ENCODE results near the gene PDE6G. TPM values are rescaled to one million over a fixed set of nuclear protein-coding genes. Genes with fewer than 3 reads are reported as not detected.

The PDE6G gene
- total RNA-seq, 4 donors from 2014 or later = not detected

DNA sequence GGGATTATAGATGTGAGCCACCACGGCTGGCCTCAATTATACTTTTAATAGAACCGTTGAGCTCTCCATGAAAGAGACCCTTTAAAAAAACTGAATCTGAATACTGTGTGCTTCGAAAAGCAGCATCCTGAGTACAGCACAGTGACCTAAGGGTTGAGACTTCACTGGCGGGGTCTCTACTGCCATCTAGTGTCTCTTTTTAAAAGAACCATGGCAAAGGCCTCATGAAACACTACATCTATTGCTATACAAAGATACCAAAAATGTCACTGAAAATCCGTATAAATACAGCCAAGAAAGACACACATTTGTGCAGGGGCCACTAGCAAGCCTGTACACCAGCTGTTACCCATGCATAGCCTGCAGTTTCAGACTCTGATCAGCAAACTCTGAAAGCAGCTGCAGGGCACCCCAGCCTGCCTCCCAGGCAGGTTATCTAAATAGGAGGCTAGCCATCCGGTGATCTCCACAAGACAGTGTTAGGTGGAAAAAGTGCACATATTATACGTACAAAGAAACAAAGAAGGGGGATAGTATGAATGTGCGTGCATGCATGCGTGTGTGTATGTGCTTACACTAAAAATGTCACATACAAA is 54.7 kb downstream of the PDE6G start:
- DNase-seq = peak in 1 of 3 donors; percentile 78
- TF ChIP-seq, protein P1, sequence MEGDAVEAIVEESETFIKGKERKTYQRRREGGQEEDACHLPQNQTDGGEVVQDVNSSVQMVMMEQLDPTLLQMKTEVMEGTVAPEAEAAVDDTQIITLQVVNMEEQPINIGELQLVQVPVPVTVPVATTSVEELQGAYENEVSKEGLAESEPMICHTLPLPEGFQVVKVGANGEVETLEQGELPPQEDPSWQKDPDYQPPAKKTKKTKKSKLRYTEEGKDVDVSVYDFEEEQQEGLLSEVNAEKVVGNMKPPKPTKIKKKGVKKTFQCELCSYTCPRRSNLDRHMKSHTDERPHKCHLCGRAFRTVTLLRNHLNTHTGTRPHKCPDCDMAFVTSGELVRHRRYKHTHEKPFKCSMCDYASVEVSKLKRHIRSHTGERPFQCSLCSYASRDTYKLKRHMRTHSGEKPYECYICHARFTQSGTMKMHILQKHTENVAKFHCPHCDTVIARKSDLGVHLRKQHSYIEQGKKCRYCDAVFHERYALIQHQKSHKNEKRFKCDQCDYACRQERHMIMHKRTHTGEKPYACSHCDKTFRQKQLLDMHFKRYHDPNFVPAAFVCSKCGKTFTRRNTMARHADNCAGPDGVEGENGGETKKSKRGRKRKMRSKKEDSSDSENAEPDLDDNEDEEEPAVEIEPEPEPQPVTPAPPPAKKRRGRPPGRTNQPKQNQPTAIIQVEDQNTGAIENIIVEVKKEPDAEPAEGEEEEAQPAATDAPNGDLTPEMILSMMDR (IDR thresholded peaks at IDR 0.05) = peak; percentile 66 to 84 (median 76)
- no peak for TF ChIP-seq POLR2A (IDR thresholded peaks at IDR 0.05)

More for the DNA sequence above, 54.7 kb downstream of the PDE6G start:
- Histone ChIP-seq H3K27me3 (no peaks in the 10 kb centered on the region), H3K4me1 (no peaks in the 10 kb centered on the region), H3K4me3 (no peak overlapping the region), H3K27ac (no peak overlapping the region), H3K9me3 (no peaks in the 10 kb centered on the region), H3K36me3 (peaks cover 0 to 84% (median 0%) of the 10 kb centered on the region in 3 donors)

Small RNA genes lying within 50 kb of the gene (small RNA-seq; reads per million reads assigned to genes)
- 0 to 0.13 reads per million in 2 donors for gene MIR6786

Other genes with a start within 250 kb of the PDE6G start
- gene ACTG1, start 143.7 kb downstream of the PDE6G start, total RNA-seq = 1,000 to 10,000 TPM; 2,510 to 3,878 (median 3,203) TPM
- 1 to 10 TPM; 1.2 to 7.9 (median 5.2) TPM for gene FSCN2, start 128.2 kb downstream of the PDE6G start, total RNA-seq
- 10 to 100 TPM; 38.2 to 66.9 (median 52.2) TPM for gene FAAP100, start 104.2 kb downstream of the PDE6G start, total RNA-seq
- gene NPLOC4, start 19.4 kb downstream of the PDE6G start, total RNA-seq = 100 to 1,000 TPM in 3 of 4 donors, 10 to 100 TPM in 1; 77.2 to 911 (median 122) TPM
- not detected for gene TSPAN10, start 19.3 kb downstream of the PDE6G start, total RNA-seq
- 10 to 100 TPM in 3 of 4 donors, 1 to 10 TPM in 1; 1.7 to 55.4 (median 41.9) TPM for gene OXLD1, start 10.1 kb upstream of the PDE6G start, total RNA-seq
- 10 to 100 TPM; 13.9 to 27.2 (median 17.0) TPM for gene CCDC137, start 10.2 kb upstream of the PDE6G start, total RNA-seq
- gene ARL16, start 27.3 kb upstream of the PDE6G start, total RNA-seq = 10 to 100 TPM; 33.5 to 45.4 (median 43.4) TPM
- gene HGS, start 27.5 kb upstream of the PDE6G start, total RNA-seq = 100 to 1,000 TPM; 118 to 186 (median 171) TPM
- gene MRPL12, start 46.8 kb upstream of the PDE6G start, total RNA-seq = 10 to 100 TPM; 65.6 to 99.9 (median 76.4) TPM
- gene SLC25A10, start 55.7 kb upstream of the PDE6G start, total RNA-seq = 100 to 1,000 TPM in 1 of 4 donors, 10 to 100 TPM in 3; 37.1 to 109 (median 64.1) TPM
- 1 to 10 TPM in 1 of 4 donors, under 1 TPM in 1, not detected in 2; 0.67 to 1.1 TPM for gene GCGR, start 147.6 kb upstream of the PDE6G start, total RNA-seq
- gene MCRIP1, start 176.7 kb upstream of the PDE6G start, total RNA-seq = 10 to 100 TPM; 19.6 to 47.9 (median 28.8) TPM
- not detected for gene PPP1R27, start 178.5 kb upstream of the PDE6G start, total RNA-seq
- gene P4HB, start 204.0 kb upstream of the PDE6G start, total RNA-seq = 1,000 to 10,000 TPM in 3 of 4 donors, 100 to 1,000 TPM in 1; 326 to 1,290 (median 1,196) TPM
- gene ARHGDIA, start 214.8 kb upstream of the PDE6G start, total RNA-seq = 100 to 1,000 TPM; 282 to 475 (median 350) TPM
- gene ALYREF, start 235.0 kb upstream of the PDE6G start, total RNA-seq = 10 to 100 TPM; 38.9 to 96.6 (median 45.3) TPM
- 100 to 1,000 TPM in 1 of 4 donors, 10 to 100 TPM in 3; 69.3 to 126 (median 85.1) TPM for gene ANAPC11, start 235.2 kb upstream of the PDE6G start, total RNA-seq
- gene NPB, start 245.7 kb upstream of the PDE6G start, total RNA-seq = 1 to 10 TPM in 1 of 4 donors, under 1 TPM in 1, not detected in 2; 0.76 to 1.6 TPM